Body of pancreas (tissue), 4 donors: Measurements from ENCODE around the gene SPATA46. TPM values are rescaled to one million over a fixed set of nuclear protein-coding genes. Genes with fewer than 3 reads are reported as not detected.

Experiments used
- ATAC-seq: fragments of 150-250 bp; one replicate; pipeline ENCODE4 v1.9.1; 2016
- DNase-seq, 4 donors: peaks; one replicate each; pipeline ENCODE4 v3.0.0-alpha.2; 2019
- H3K27ac ChIP-seq, 4 donors: fragments of 200-600 bp; sonication (generic); 1 replicate in 3 of 4; 2 replicates in 1 of 4; pipeline versions ENCODE4 v1.5.1 to v1.6.1; 2016 to 2019; ENCODE audit warnings: mild to moderate bottlenecking in 1 of 4, mixed read lengths in 1 of 4, moderate library complexity in 1 of 4
- H3K27me3 ChIP-seq, 2 donors: fragments of 200-600 bp; sonication (generic); one replicate each; pipeline ENCODE4 v1.6.0; 2016; ENCODE audit warnings: mild to moderate bottlenecking in 1 of 2
- H3K36me3 ChIP-seq, 2 donors: fragments of 200-600 bp; sonication (generic); replicated peaks in 1 of 2; 2 replicates each; pipeline ENCODE4 v1.5.1; 2016; ENCODE audit warnings: low read depth in 2 of 2; ENCODE audit not compliant: insufficient read depth in 1 of 2
- H3K4me1 ChIP-seq: fragments of 200-600 bp; sonication (generic); one replicate; pipeline ENCODE4 v1.6.0; 2016
- H3K4me3 ChIP-seq, 2 donors: fragments of 200-600 bp; sonication (generic); 1 replicate in 1 of 2; 2 replicates in 1 of 2; pipeline ENCODE4 v1.5.1; 2016 to 2019
- H3K9me3 ChIP-seq, 3 donors: fragments of 200-600 bp; sonication (generic); 1 replicate in 2 of 3; 2 replicates in 1 of 3; pipeline ENCODE4 v1.5.1; 2016
- POLR2A ChIP-seq, 3 donors: fragments of 450-650 bp; IDR thresholded peaks; one replicate each; pipeline ENCODE4 v1.6.1; 2016; ENCODE audit warnings: antibody characterized with exemption in 3 of 3, mild to moderate bottlenecking in 2 of 3
- WGBS, 2 donors: methylation state at CpG; one replicate each; pipeline ENCODE4 v1.1.5; 2017; 5-methylcytosine and 5-hydroxymethylcytosine counted together
- intact Hi-C: fragments of 100-400 bp; cut with DNase I; formaldehyde crosslinking; loops from one replicate; pipeline ENCODE4 v1.15.1; 2023
- total RNA-seq, 2 donors: library from RNA; depleted of rRNA; stranded (reverse); fragments of >200 nt; gene quantifications; one replicate each; pipeline ENCODE4 v1.1.0, GENCODE V29; 2016
- TF ChIP-seq, protein P1 (sequence below), 7 experiments: fragments of 450-650 bp in 4 of 7; fragments of 200-600 bp in 3 of 7; sonication (generic) in 3 of 7; IDR thresholded peaks; one replicate each; pipeline ENCODE4 v1.5.1; 2016 to 2019; ENCODE audit warnings: antibody characterized with exemption in 7 of 7

Gene SPATA46
- total RNA-seq, 2 donors from 2014 or later, result not detected

DNA sequence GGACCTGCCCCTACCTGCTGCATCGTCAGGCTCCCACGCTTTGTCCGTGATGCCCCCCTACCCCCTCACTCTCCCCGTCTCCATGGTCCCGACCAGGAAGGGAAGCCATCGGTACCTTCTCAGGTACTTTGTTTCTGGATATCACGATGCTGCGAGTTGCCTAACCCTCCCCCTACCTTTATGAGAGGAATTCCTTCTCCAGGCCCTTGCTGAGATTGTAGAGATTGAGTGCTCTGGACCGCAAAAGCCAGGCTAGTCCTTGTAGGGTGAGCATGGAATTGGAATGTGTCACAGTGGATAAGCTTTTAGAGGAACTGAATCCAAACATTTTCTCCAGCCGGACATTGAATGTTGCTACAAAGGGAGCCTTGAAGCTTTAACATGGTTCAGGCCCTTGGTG lies 8.9 kb downstream of the SPATA46 start:
- H3K27ac ChIP-seq, result no peak overlapping the region
- ATAC-seq (no peak), DNase-seq (no peak)
- WGBS, 2 donors, result 86 to 89% methylated on average over 10 of the region's 10 CpGs
- TF ChIP-seq, protein P1, sequence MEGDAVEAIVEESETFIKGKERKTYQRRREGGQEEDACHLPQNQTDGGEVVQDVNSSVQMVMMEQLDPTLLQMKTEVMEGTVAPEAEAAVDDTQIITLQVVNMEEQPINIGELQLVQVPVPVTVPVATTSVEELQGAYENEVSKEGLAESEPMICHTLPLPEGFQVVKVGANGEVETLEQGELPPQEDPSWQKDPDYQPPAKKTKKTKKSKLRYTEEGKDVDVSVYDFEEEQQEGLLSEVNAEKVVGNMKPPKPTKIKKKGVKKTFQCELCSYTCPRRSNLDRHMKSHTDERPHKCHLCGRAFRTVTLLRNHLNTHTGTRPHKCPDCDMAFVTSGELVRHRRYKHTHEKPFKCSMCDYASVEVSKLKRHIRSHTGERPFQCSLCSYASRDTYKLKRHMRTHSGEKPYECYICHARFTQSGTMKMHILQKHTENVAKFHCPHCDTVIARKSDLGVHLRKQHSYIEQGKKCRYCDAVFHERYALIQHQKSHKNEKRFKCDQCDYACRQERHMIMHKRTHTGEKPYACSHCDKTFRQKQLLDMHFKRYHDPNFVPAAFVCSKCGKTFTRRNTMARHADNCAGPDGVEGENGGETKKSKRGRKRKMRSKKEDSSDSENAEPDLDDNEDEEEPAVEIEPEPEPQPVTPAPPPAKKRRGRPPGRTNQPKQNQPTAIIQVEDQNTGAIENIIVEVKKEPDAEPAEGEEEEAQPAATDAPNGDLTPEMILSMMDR (IDR thresholded peaks at IDR 0.05), result no peak
- TF ChIP-seq POLR2A (IDR thresholded peaks at IDR 0.05), result no peak
- intact Hi-C loops, result no loop called here
- H3K36me3 ChIP-seq, result peaks cover 0 to 2% of the 10 kb centered on the region in 2 donors
- no peaks in the 10 kb centered on the region for H3K27me3 ChIP-seq
- no peak overlapping the region for H3K4me3 ChIP-seq
- no peaks in the 10 kb centered on the region for H3K9me3 ChIP-seq
- H3K4me1 ChIP-seq, result no peaks in the 10 kb centered on the region

DNA sequence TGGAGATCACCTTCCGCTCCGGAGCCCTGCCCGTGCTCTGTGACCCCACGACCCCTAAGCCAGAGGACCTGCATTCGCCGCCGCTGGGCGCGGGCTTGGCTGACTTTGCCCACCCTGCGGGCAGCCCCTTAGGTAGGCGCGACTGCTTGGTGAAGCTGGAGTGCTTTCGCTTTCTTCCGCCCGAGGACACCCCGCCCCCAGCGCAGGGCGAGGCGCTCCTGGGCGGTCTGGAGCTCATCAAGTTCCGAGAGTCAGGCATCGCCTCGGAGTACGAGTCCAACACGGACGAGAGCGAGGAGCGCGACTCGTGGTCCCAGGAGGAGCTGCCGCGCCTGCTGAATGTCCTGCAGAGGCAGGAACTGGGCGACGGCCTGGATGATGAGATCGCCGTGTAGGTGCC lies 9.6 kb downstream of the SPATA46 start:
- no peaks in the 10 kb centered on the region for H3K9me3 ChIP-seq
- intact Hi-C loops, result no loop called here
- no peaks in the 10 kb centered on the region for H3K27me3 ChIP-seq
- H3K27ac ChIP-seq, result no peak overlapping the region
- H3K4me3 ChIP-seq, result no peak overlapping the region
- ATAC-seq, result no peak
- no peak for TF ChIP-seq POLR2A (IDR thresholded peaks at IDR 0.05)
- TF ChIP-seq, protein P1 (IDR thresholded peaks at IDR 0.05), result no peak
- DNase-seq, result no peak
- H3K36me3 ChIP-seq, result peaks cover 0 to 2% of the 10 kb centered on the region in 2 donors
- no peaks in the 10 kb centered on the region for H3K4me1 ChIP-seq
- 84 to 97% methylated on average over 21 to 25 of the region's 36 CpGs for WGBS, 2 donors

DNA sequence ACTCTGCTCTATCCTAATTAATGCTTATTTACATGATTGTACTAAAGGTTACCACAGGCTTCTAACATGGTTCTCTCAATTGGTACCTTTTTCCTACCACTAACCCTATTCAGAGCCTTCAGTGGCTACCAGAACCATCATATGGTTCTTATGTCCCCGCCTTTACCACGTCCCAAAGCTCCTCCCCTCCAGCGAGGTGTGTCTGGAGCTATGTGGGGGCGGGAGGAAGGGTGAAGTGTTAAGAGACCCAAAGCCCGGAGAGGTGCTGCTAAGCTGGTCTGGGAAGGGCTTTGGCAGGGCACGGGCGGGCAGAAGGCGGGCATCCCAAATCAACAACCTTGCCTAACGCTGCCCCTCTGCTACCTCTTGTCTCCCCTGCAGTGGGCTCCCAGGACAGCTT lies 10.0 kb downstream of the SPATA46 start:
- Histone ChIP-seq H3K36me3 (peaks cover 0 to 2% of the 10 kb centered on the region in 2 donors), H3K27me3 (no peaks in the 10 kb centered on the region), H3K4me1 (no peaks in the 10 kb centered on the region), H3K27ac (no peak overlapping the region), H3K9me3 (no peaks in the 10 kb centered on the region), H3K4me3 (no peak overlapping the region)
- intact Hi-C loops, result no loop called here
- no peak for ATAC-seq
- DNase-seq, result no peak
- WGBS, 2 donors, result 84 to 89% methylated on average over 9 of the region's 9 CpGs
- TF ChIP-seq, protein P1 (IDR thresholded peaks at IDR 0.05), result no peak
- TF ChIP-seq POLR2A (IDR thresholded peaks at IDR 0.05), result no peak

DNA sequence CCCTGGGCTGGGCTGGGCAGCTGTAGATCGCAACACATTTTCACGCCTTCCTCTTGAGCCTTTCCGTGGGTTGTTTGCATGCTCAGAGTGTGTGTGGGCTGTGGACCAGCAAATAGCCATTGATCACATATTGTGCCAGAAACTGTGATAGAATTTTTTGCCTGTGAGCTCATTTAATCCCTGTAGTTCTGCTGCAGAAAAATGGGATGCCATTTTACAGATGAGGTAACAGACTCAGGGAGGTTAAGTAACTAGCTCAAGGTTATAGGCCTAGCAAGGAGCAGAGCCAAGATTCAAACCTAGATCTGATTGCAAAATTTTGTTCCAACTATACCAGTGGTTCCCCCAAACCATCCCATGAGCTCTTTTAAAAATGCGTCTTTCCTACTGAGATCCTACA lies 10.5 kb downstream of the SPATA46 start:
- Histone ChIP-seq H3K36me3 (peaks cover 0 to 2% of the 10 kb centered on the region in 2 donors), H3K27me3 (no peaks in the 10 kb centered on the region), H3K4me3 (no peak overlapping the region), H3K9me3 (no peaks in the 10 kb centered on the region), H3K4me1 (no peaks in the 10 kb centered on the region), H3K27ac (no peak overlapping the region)
- TF ChIP-seq, protein P1 (IDR thresholded peaks at IDR 0.05), result no peak
- TF ChIP-seq POLR2A (IDR thresholded peaks at IDR 0.05), result no peak
- DNase-seq (no peak), ATAC-seq (no peak)
- WGBS, 2 donors, result 0 to 66% methylated on average over 1 to 4 of the region's 4 CpGs
- intact Hi-C loops, result no loop called here

DNA sequence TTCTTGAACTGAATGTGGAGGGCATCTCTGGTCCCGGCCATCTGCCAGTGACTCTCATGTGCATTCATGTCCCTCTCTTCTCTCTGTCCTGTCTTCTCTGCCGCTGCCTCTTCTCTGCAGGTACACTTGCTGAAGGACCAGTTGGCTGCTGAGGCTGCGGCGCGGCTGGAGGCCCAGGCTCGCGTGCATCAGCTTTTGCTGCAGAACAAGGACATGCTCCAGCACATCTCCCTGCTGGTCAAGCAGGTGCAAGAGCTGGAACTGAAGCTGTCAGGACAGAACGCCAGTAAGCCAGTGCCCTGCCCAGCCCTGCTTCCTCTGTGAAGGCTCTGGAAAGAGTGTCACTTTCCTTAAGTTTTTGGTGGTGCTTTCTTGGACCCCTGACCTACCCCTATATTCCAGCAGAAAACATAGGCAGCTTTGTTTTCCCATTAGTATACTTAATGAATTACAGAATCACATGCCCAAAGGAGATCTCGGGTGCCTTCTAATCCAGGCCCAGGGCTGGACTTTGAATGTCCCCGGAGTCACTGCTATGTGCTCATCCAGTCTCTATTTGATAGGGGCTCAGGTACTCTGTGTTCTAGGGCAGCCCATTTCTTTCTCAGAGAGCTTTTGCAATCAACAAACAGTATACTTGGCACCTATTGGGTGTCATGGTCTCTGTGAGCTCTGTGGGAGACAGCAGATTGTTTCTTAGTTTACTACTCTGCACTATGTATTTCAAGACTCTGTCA lies 11.2 kb downstream of the SPATA46 start:
- H3K4me3 ChIP-seq, result no peak overlapping the region
- WGBS, 2 donors, result 87 to 97% methylated on average over 10 of the region's 10 CpGs
- no peaks in the 10 kb centered on the region for H3K27me3 ChIP-seq
- H3K27ac ChIP-seq, result no peak overlapping the region
- intact Hi-C loops, result no loop called here
- DNase-seq (no peak), ATAC-seq (no peak)
- H3K36me3 ChIP-seq, result peaks cover 0 to 2% of the 10 kb centered on the region in 2 donors
- TF ChIP-seq, protein P1 (IDR thresholded peaks at IDR 0.05), result no peak
- no peak for TF ChIP-seq POLR2A (IDR thresholded peaks at IDR 0.05)
- no peaks in the 10 kb centered on the region for H3K9me3 ChIP-seq
- H3K4me1 ChIP-seq, result no peaks in the 10 kb centered on the region
